Ishikawa (cell line): ENCODE measurements around the gene RAB4B.

ENCODE experiments used
- CEBPB ChIP-seq: IDR thresholded peaks from 2 replicates; pipeline ENCODE4 v1.6.1; 2012
- CREB1 ChIP-seq: IDR thresholded peaks from 2 replicates; pipeline ENCODE4 v1.6.1; 2012; ENCODE audit warnings: low read depth
- EGR1 ChIP-seq: IDR thresholded peaks from 2 replicates; pipeline ENCODE4 v1.6.1; 2012
- EP300 ChIP-seq: IDR thresholded peaks from 2 replicates; pipeline ENCODE4 v1.6.1; 2012; ENCODE audit warnings: borderline replicate concordance
- FOXM1 ChIP-seq: IDR thresholded peaks from 2 replicates; pipeline ENCODE4 v1.6.1; 2012; ENCODE audit warnings: low read depth, borderline replicate concordance
- NFIC ChIP-seq: IDR thresholded peaks from 2 replicates; pipeline ENCODE4 v1.6.1; 2012
- RAD21 ChIP-seq: IDR thresholded peaks from 2 replicates; pipeline ENCODE4 v1.6.1; 2012; ENCODE audit warnings: low read depth
- TAF1 ChIP-seq: IDR thresholded peaks from 2 replicates; pipeline ENCODE4 v1.6.1; 2012; ENCODE audit warnings: low read depth, mild to moderate bottlenecking
- TCF12 ChIP-seq: IDR thresholded peaks from 2 replicates; pipeline ENCODE4 v1.6.1; 2012; ENCODE audit warnings: low read depth
- TEAD4 ChIP-seq: IDR thresholded peaks from 2 replicates; pipeline ENCODE4 v1.6.1; 2012
- YY1 ChIP-seq: IDR thresholded peaks from 2 replicates; pipeline ENCODE4 v1.6.1; 2012; ENCODE audit warnings: low read depth
- ZBTB7A ChIP-seq: IDR thresholded peaks from 2 replicates; pipeline ENCODE4 v1.6.1; 2012; ENCODE audit warnings: low read depth
- TF ChIP-seq, protein P1 (sequence below): IDR thresholded peaks from 2 replicates; pipeline ENCODE4 v1.6.1; 2012
- TF ChIP-seq, protein P2 (sequence below): IDR thresholded peaks from 2 replicates; pipeline ENCODE4 v1.6.1; 2012
- TF ChIP-seq, protein P3 (sequence below): IDR thresholded peaks from 2 replicates; pipeline ENCODE4 v1.6.1; 2012; ENCODE audit warnings: low read depth, mild to moderate bottlenecking

RAB4B gene

DNA sequence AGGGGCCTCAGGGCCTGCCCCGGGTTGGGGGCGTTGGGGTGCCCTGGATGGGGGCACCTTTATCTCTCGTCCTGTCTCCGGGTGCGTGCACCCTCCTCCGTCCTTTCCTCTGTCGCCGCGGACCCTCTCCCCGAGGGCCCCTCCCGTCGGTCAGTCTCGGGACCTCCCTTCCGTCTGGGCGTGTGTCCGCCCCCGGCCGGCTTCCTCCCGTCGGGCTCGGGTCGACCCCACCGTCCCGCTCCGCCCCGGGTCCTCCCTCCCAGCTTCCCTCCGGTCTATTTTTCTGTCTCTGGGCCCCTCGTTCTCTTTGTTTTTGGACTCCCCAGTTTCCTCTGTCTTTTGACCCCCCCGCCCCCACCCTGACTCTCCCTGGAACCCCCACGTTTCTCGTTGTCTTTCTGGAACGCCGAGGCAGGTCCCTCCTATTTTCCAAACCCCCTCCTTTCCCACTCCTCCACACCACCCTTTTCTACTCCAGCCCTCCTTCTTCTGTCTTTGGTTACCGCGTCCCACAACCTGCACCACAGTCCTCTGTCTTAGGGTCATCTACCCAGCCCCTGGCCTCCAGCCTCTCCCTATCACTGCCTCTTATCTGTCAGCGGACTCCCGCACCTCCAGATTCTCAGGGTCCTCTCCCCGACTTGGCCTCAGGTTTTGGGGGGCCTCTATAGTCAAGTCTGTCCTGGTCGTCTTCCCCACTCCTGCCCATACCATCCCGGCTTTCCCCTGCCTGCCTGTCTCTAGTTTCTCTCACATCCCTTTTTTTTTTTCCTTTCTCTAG, 21.7 kb downstream of the RAB4B start:
- TF ChIP-seq CREB1 (no peak), YY1 (no peak), ZBTB7A (peak; percentile 69; the same call in 1 of the 2 replicates), TCF12 (no peak), NFIC (no peak), TAF1 (no peak)
- TF ChIP-seq, protein P1, sequence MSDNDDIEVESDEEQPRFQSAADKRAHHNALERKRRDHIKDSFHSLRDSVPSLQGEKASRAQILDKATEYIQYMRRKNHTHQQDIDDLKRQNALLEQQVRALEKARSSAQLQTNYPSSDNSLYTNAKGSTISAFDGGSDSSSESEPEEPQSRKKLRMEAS, result no peak

DNA sequence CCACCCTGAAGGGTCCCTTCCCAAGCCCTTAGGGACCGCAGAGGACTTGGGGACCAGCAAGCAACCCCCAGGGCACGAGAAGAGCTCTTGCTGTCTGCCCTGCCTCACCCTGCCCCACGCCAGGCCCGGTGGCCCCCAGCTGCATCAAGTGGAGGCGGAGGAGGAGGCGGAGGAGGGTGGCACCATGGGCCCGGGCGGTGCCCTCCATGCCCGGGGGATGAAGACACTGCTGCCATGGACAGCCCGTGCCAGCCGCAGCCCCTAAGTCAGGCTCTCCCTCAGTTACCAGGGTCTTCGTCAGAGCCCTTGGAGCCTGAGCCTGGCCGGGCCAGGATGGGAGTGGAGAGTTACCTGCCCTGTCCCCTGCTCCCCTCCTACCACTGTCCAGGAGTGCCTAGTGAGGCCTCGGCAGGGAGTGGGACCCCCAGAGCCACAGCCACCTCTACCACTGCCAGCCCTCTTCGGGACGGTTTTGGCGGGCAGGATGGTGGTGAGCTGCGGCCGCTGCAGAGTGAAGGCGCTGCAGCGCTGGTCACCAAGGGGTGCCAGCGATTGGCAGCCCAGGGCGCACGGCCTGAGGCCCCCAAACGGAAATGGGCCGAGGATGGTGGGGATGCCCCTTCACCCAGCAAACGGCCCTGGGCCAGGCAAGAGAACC, 22.4 kb downstream of the RAB4B start:
- TF ChIP-seq EGR1 (no peak), NFIC (no peak), EP300 (no peak), TAF1 (no peak), TCF12 (no peak), CEBPB (no peak), FOXM1 (no peak), TEAD4 (no peak), YY1 (no peak), CREB1 (no peak)
- TF ChIP-seq, protein P2, sequence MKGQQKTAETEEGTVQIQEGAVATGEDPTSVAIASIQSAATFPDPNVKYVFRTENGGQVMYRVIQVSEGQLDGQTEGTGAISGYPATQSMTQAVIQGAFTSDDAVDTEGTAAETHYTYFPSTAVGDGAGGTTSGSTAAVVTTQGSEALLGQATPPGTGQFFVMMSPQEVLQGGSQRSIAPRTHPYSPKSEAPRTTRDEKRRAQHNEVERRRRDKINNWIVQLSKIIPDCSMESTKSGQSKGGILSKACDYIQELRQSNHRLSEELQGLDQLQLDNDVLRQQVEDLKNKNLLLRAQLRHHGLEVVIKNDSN, result no peak
- TF ChIP-seq, protein P1, result no peak

DNA sequence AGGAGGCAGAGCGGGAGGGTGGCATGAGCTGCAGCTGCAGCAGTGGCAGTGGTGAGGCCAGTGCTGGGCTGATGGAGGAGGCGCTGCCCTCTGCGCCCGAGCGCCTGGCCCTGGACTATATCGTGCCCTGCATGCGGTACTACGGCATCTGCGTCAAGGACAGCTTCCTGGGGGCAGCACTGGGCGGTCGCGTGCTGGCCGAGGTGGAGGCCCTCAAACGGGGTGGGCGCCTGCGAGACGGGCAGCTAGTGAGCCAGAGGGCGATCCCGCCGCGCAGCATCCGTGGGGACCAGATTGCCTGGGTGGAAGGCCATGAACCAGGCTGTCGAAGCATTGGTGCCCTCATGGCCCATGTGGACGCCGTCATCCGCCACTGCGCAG, 22.9 kb downstream of the RAB4B start:
- TF ChIP-seq, protein P1, result no peak
- TF ChIP-seq YY1, result no peak
- TF ChIP-seq CREB1, result no peak
- TF ChIP-seq TEAD4, result no peak
- no peak for TF ChIP-seq TCF12
- TF ChIP-seq FOXM1, result no peak
- no peak for TF ChIP-seq RAD21

DNA sequence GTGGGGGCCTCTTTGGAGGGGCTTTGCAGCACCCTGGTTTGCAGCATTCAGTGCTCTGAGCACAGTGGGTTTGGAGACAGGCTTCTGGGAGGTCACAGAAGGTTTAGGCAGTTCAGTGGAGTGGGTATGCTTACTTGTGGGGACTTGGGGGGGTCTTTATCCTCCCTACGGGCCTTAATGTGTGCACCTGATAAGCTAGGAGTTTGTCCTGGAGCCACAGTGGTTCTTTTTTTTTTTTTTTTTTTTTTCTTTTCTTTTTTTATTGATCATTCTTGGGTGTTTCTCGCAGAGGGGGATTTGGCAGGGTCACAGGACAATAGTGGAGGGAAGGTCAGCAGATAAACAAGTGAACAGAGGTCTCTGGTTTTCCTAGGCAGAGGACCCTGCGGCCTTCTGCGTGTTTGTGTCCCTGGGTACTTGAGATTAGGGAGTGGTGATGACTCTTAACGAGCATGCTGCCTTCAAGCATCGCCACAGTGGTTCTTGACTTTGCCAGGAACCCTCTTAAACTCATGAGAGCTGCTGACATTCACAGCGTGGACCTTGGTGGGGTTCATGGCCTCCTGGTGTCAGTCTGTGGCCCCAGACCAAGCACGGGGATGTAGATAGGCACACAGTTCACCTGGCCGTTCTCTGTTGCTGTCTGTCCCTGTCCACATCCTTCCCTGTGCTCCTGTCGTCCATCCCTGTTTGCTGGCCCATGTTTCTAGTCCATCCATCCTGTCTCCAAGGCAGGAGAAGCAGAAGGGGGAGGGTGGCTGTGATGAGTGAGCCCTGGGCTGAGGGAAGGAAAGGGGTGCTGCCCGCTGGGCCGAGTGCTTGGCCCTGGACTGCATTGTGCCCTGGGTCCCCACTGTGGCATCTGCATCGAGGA, 23.6 kb downstream of the RAB4B start:
- no peak for TF ChIP-seq EGR1
- TF ChIP-seq, protein P2, result no peak
- no peak for TF ChIP-seq CEBPB
- no peak for TF ChIP-seq TAF1
- no peak for TF ChIP-seq ZBTB7A
- no peak for TF ChIP-seq TEAD4
- TF ChIP-seq YY1, result no peak
- TF ChIP-seq NFIC, result no peak
- no peak for TF ChIP-seq TCF12
- no peak for TF ChIP-seq RAD21
- TF ChIP-seq, protein P3, sequence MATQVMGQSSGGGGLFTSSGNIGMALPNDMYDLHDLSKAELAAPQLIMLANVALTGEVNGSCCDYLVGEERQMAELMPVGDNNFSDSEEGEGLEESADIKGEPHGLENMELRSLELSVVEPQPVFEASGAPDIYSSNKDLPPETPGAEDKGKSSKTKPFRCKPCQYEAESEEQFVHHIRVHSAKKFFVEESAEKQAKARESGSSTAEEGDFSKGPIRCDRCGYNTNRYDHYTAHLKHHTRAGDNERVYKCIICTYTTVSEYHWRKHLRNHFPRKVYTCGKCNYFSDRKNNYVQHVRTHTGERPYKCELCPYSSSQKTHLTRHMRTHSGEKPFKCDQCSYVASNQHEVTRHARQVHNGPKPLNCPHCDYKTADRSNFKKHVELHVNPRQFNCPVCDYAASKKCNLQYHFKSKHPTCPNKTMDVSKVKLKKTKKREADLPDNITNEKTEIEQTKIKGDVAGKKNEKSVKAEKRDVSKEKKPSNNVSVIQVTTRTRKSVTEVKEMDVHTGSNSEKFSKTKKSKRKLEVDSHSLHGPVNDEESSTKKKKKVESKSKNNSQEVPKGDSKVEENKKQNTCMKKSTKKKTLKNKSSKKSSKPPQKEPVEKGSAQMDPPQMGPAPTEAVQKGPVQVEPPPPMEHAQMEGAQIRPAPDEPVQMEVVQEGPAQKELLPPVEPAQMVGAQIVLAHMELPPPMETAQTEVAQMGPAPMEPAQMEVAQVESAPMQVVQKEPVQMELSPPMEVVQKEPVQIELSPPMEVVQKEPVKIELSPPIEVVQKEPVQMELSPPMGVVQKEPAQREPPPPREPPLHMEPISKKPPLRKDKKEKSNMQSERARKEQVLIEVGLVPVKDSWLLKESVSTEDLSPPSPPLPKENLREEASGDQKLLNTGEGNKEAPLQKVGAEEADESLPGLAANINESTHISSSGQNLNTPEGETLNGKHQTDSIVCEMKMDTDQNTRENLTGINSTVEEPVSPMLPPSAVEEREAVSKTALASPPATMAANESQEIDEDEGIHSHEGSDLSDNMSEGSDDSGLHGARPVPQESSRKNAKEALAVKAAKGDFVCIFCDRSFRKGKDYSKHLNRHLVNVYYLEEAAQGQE, result no peak
- TF ChIP-seq EP300, result no peak
- no peak for TF ChIP-seq CREB1
- no peak for TF ChIP-seq FOXM1
- TF ChIP-seq, protein P1, result no peak

DNA sequence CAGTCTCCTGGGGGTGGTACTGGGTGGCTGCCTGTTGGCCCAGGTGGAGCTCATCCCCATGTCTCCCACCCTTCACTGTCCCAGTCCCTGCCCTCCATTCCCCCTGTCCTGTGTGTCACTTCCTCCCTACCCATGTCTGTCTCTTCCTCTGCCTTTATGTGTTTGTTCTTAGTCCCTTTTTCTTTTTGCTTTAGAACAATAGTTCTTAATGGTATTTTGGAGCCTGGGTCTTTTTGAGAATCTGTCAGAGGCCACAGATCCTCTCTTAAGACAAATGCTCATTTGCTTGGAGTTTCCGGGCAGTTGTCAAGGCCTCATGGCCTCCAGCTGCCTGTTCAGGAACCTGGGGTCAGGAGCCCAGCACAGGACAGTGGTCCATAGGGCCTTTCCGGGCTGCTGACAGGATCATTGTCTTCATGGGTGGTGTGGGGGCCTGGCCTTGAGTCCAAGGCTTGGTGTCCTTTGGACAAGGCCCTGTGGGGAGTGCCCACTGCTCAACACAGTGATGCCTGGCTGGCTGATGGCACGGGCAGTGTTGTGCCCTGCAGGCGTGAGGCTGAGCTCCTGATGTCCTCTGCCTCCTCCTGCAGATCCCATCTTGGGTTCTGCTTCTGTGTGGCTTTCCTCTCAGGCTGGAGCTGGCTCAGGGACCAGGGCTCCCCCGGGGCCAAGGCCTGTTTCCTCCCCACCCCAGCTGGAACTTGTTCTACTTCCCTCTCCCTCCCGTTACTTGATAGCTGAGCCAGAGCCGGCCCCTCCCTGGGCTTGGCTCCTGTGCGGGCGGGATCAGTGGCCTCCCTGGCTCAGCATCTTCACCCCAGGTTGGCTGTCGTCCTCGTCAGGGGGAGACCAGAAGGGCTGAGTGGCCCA, 24.5 kb downstream of the RAB4B start:
- no peak for TF ChIP-seq EP300
- no peak for TF ChIP-seq RAD21
- TF ChIP-seq CEBPB, result no peak
- TF ChIP-seq TAF1, result no peak
